Stimulated activated CD4-positive, alpha-beta T cell treated with anti-CD3 and anti-CD28 coated beads, Interleukin-12 subunit alpha, Interleukin-12 subunit beta, amount 100 ng/mL, for 48 hours (primary cell): Measurements from ENCODE around the gene C1QTNF5.

Experiments
- DNase-seq, 3 donors: peaks; one replicate each; pipeline ENCODE4 v3.0.0-alpha.2; 2020; ENCODE audit warnings: low read depth in 2 of 3, low spot score in 1 of 3

Gene C1QTNF5

GRCh38 chr11:119297938-119298337 lies 42.7 kb downstream of the C1QTNF5 start:
- DNase-seq = no peak

- DNase-seq = no peak
These were observed 45.5 kb downstream of the C1QTNF5 start for GRCh38 chr11:119295178-119295577.

- no peak for DNase-seq
These were observed 47.2 kb downstream of the C1QTNF5 start for GRCh38 chr11:119293461-119293860.

- DNase-seq = no peak
These were observed 49.7 kb downstream of the C1QTNF5 start for GRCh38 chr11:119290894-119291497.
